ENCODE results near the gene SYT12. TPM values are rescaled to one million over a fixed set of nuclear protein-coding genes. Genes with fewer than 3 reads are reported as not detected.
A peak's percentile ranks its signal among the peaks of the same experiment; 100 is the strongest.

The SYT12 gene
- total RNA-seq, 1 donor from 2014 or later: 6.3 TPM

- Histone ChIP-seq H3K27ac (peak overlapping the region; percentile 15 to 29), H3K4me3 (no peak overlapping the region), H3K9me3 (peaks cover 0 to 10% of the 10 kb centered on the region in 2 donors), H3K4me1 (peaks cover 6 to 20% of the 10 kb centered on the region in 2 donors), H3K27me3 (no peaks in the 10 kb centered on the region), H3K36me3 (no peaks in the 10 kb centered on the region)
- intact Hi-C loops (cut with DNase I): no loop called here
- peak; percentile 43 to 91 for DNase-seq (ENCODE audit: low spot score in 2 of 2)
- TF ChIP-seq CTCF (IDR thresholded peaks at IDR 0.05): no peak
Observed at GRCh38 chr11:66981976-66982578, 40.9 kb upstream of the SYT12 start.

GRCh38 chr11:66983275-66983924 lies 39.5 kb upstream of the SYT12 start:
- H3K4me3 ChIP-seq: no peak overlapping the region
- peaks cover 6 to 20% of the 10 kb centered on the region in 2 donors for H3K4me1 ChIP-seq
- no peak for DNase-seq (ENCODE audit: low spot score in 2 of 2)
- intact Hi-C loops (cut with DNase I): no loop called here
- H3K27ac ChIP-seq: no peak overlapping the region
- H3K36me3 ChIP-seq: no peaks in the 10 kb centered on the region
- H3K9me3 ChIP-seq: peaks cover 0 to 10% of the 10 kb centered on the region in 2 donors
- no peak for TF ChIP-seq CTCF (IDR thresholded peaks at IDR 0.05)
- no peaks in the 10 kb centered on the region for H3K27me3 ChIP-seq

GRCh38 chr11:66985508-66986177 lies 37.3 kb upstream of the SYT12 start:
- Histone ChIP-seq H3K27ac (no peak overlapping the region), H3K4me3 (no peak overlapping the region), H3K9me3 (no peaks in the 10 kb centered on the region), H3K36me3 (no peaks in the 10 kb centered on the region), H3K4me1 (peaks cover 6 to 20% of the 10 kb centered on the region in 2 donors), H3K27me3 (no peaks in the 10 kb centered on the region)
- no peak for TF ChIP-seq CTCF (IDR thresholded peaks at IDR 0.05)
- no peak for DNase-seq (ENCODE audit: low spot score in 2 of 2)
- intact Hi-C loops (cut with DNase I): no loop called here

- intact Hi-C loops (cut with DNase I): no loop called here
- H3K4me1 ChIP-seq: peaks cover 6 to 18% of the 10 kb centered on the region in 2 donors
- no peaks in the 10 kb centered on the region for H3K27me3 ChIP-seq
- no peak for DNase-seq (ENCODE audit: low spot score in 2 of 2)
- H3K4me3 ChIP-seq: no peak overlapping the region
- no peak for TF ChIP-seq CTCF (IDR thresholded peaks at IDR 0.05)
- no peaks in the 10 kb centered on the region for H3K36me3 ChIP-seq
- no peak overlapping the region for H3K27ac ChIP-seq
- no peaks in the 10 kb centered on the region for H3K9me3 ChIP-seq
Observed at GRCh38 chr11:66986178-66986545, 36.8 kb upstream of the SYT12 start.

- no peaks in the 10 kb centered on the region for H3K27me3 ChIP-seq
- TF ChIP-seq CTCF (IDR thresholded peaks at IDR 0.05): no peak
- H3K9me3 ChIP-seq: no peaks in the 10 kb centered on the region
- no peak overlapping the region for H3K27ac ChIP-seq
- no peak overlapping the region for H3K4me3 ChIP-seq
- no peaks in the 10 kb centered on the region for H3K36me3 ChIP-seq
- H3K4me1 ChIP-seq: peaks cover 6 to 10% of the 10 kb centered on the region in 2 donors
- no peak for DNase-seq (ENCODE audit: low spot score in 2 of 2)
- intact Hi-C loops (cut with DNase I): no loop called here
Observed at GRCh38 chr11:66987158-66987620, 35.7 kb upstream of the SYT12 start.
